Measurements from ENCODE around the gene LTBP2.

GRCh38 chr14:74568911-74569310 lies 43.1 kb downstream of the LTBP2 start:
- TF ChIP-seq POLR2A (IDR thresholded peaks at IDR 0.05) = no peak
- no peak for TF ChIP-seq CTCF (IDR thresholded peaks at IDR 0.05)
- TF ChIP-seq POLR2AphosphoS5 (IDR thresholded peaks at IDR 0.05) = no peak

Measured in sigmoid colon (tissue), 4 donors.